ENCODE data around the gene ST6GAL1.

Gene ST6GAL1

DNA sequence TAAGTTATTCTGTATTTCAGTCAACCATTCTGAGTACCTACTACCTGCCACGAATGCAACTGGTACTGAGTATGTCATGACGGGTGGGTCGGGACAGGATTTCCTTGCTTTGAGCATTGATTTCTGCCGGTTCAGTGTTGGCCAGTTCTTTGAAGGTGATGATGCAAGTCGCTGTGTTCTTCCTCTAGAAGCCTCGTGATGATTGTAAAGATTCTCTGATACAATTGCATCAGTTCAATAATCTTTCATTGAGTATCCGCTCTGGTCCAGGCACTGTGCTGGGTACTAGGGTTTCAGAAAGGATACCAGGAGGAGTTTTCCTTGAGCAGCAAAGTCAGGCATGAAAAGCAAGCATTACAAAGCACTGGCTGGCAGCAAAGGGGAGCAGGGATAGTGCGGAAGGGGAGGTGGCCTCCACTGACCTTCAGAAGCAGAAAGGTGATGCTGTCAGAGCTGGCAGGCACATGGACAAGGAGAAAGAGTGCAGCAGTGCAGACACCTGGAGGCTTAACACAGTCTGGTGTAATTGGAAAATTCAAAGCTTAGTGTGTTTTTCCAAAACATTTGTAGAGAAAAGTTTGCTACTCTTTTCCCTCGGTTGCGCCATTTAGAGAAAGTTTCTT lies 108.9 kb downstream of the ST6GAL1 start:
- no peak for TF ChIP-seq CTCF (conservative IDR thresholded peaks at IDR 0.05; ENCODE audit: low read length)
- no peak overlapping the region for H3K4me3 ChIP-seq (ENCODE audit: low read length)
- no peak for DNase-seq (ENCODE audit: low read depth)

GRCh38 chr3:187039723-187040414 lies 109.5 kb downstream of the ST6GAL1 start:
- H3K4me3 ChIP-seq (ENCODE audit: low read length), result no peak overlapping the region
- no peak for TF ChIP-seq CTCF (conservative IDR thresholded peaks at IDR 0.05; ENCODE audit: low read length)
- no peak for DNase-seq (ENCODE audit: low read depth)

DNA sequence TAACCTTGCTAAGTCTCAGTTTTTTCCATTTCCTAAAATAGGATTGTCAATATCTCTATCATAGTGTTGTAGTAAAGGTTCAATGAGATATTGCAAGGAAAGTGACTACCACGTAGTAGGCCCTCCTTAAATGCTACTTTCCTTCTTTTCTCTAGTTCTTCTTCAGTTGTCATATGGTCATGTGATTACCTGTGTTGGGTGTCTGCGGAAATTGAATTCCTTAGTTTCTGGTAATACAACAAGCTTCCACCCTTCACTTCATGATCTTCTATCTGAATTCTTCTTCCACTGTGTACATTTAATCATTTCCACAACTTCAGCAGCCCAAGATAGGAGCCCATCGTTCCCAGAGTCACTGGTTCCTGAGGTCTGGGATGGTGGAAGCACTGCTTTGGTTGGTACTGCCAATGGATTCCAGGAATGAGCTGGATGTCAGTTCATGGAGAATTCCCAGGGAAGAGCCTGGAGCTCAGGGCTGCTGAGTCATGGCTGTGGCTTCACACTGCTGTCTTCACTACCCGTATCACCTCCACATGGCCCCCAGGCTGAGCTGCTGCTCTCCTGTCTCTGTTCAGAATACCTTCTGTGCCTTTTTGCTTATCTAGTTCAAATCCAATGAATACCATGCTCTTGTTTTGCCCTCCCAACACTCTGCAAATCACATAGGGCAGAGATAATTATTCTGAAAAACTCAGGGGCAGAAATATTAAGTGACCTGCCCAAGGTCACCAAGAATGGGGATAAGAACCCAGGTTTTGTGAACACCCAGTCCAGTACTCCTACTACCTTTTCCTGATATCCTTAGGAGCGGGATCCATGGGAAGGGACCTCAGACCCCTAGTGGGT lies 110.4 kb downstream of the ST6GAL1 start:
- no peak overlapping the region for H3K4me3 ChIP-seq (ENCODE audit: low read length)
- TF ChIP-seq CTCF (conservative IDR thresholded peaks at IDR 0.05; ENCODE audit: low read length), result no peak
- peak; percentile 47 for DNase-seq (ENCODE audit: low read depth)

GRCh38 chr3:187041362-187042307 lies 111.3 kb downstream of the ST6GAL1 start:
- no peak overlapping the region for H3K4me3 ChIP-seq (ENCODE audit: low read length)
- DNase-seq (ENCODE audit: low read depth), result no peak
- no peak for TF ChIP-seq CTCF (conservative IDR thresholded peaks at IDR 0.05; ENCODE audit: low read length)

DNA sequence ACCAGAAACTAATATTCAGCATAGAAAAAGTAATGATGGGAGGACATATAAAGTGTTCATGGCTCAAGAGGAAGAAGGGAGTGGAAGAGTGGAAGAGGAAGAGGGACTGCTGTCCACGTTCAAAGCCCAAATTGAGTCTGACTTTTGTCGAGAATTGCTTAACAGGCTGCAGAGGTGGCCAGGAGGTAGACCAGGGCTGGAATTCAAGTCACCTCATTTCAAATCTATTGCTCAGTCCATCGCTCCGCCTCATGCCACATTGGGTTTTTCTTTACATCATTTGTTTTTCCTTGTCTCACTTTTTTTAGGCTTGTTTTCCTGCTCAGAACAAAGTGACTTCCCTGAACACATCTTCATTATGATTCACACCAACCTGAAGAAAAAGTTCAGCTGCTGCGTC lies 112.0 kb downstream of the ST6GAL1 start:
- H3K4me3 ChIP-seq (ENCODE audit: low read length), result no peak overlapping the region
- no peak for DNase-seq (ENCODE audit: low read depth)
- no peak for TF ChIP-seq CTCF (conservative IDR thresholded peaks at IDR 0.05; ENCODE audit: low read length)

DNA sequence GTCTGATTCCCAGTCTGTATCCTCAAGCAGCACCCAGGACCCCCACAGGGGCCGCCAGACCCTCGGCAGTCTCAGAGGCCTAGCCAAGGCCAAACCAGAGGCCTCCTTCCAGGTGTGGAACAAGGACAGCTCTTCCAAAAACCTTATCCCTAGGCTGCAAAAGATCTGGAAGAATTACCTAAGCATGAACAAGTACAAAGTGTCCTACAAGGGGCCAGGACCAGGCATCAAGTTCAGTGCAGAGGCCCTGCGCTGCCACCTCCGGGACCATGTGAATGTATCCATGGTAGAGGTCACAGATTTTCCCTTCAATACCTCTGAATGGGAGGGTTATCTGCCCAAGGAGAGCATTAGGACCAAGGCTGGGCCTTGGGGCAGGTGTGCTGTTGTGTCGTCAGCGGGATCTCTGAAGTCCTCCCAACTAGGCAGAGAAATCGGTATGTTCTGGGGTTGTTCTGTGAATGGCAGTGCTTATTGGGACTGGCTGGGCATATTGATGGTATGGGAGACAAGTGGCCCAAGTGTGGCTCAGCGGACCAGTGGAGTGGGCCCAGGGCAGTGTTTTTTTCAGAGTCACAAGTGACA lies 112.6 kb downstream of the ST6GAL1 start:
- TF ChIP-seq CTCF (conservative IDR thresholded peaks at IDR 0.05; ENCODE audit: low read length), result no peak
- DNase-seq (ENCODE audit: low read depth), result no peak
- no peak overlapping the region for H3K4me3 ChIP-seq (ENCODE audit: low read length)
